GM23248 (cell line): ENCODE data around the gene ENOX2. TPM values are rescaled to one million over a fixed set of nuclear protein-coding genes. Genes with fewer than 3 reads are reported as not detected.
A peak's percentile ranks its signal among the peaks of the same experiment; 100 is the strongest.

ENCODE experiments used
- DNase-seq: peaks from one replicate; pipeline ENCODE4 v3.0.0-alpha.2; 2015
- H2AFZ ChIP-seq: fragments of 200-600 bp; sonication (generic); 2 replicates; pipeline ENCODE4 v1.6.1; 2016; ENCODE audit warnings: antibody characterized with exemption
- H3F3A ChIP-seq: fragments of 200-600 bp; sonication (generic); 2 replicates; pipeline ENCODE4 v1.6.1; 2016; ENCODE audit warnings: mild to moderate bottlenecking, antibody characterized with exemption, mixed run types; ENCODE audit not compliant: insufficient read depth
- H3K27ac ChIP-seq: fragments of 200-600 bp; sonication (generic); 2 replicates; pipeline ENCODE4 v1.5.1; 2016; ENCODE audit warnings: mild to moderate bottlenecking
- H3K27me3 ChIP-seq: fragments of 200-600 bp; sonication (generic); replicated peaks from 2 replicates; pipeline ENCODE4 v1.6.1; 2016; ENCODE audit warnings: mild to moderate bottlenecking; ENCODE audit not compliant: insufficient read depth
- H3K36me3 ChIP-seq: fragments of 200-600 bp; sonication (generic); 2 replicates; pipeline ENCODE4 v1.6.1; 2016; ENCODE audit warnings: low read depth, mild to moderate bottlenecking
- H3K4me1 ChIP-seq: fragments of 200-600 bp; sonication (generic); 2 replicates; pipeline ENCODE4 v1.6.1; 2016; ENCODE audit warnings: mild to moderate bottlenecking; ENCODE audit not compliant: insufficient read depth
- H3K4me2 ChIP-seq: fragments of 200-600 bp; sonication (generic); one replicate; pipeline ENCODE4 v1.6.1; 2016; ENCODE audit warnings: mild to moderate bottlenecking; ENCODE audit not compliant: unreplicated experiment
- H3K4me3 ChIP-seq: fragments of 200-600 bp; sonication (generic); 2 replicates; pipeline ENCODE4 v1.5.1; 2016; ENCODE audit warnings: mild to moderate bottlenecking
- H3K79me2 ChIP-seq: fragments of 200-600 bp; sonication (generic); 2 replicates; pipeline ENCODE4 v1.6.1; 2016; ENCODE audit warnings: mild to moderate bottlenecking; ENCODE audit not compliant: insufficient read depth
- H3K9ac ChIP-seq: fragments of 200-600 bp; sonication (generic); 2 replicates; pipeline ENCODE4 v1.6.1; 2016; ENCODE audit warnings: mild to moderate bottlenecking
- H3K9me2 ChIP-seq: fragments of 200-600 bp; sonication (generic); 2 replicates; pipeline ENCODE4 v1.6.1; 2016; ENCODE audit warnings: mixed run types, mild to moderate bottlenecking, moderate library complexity; ENCODE audit not compliant: insufficient read depth
- H3K9me3 ChIP-seq: fragments of 200-600 bp; sonication (generic); one replicate; pipeline ENCODE4 v1.6.1; 2017; ENCODE audit warnings: low read depth
- H4K20me1 ChIP-seq: fragments of 200-600 bp; sonication (generic); 2 replicates; pipeline ENCODE4 v1.6.0; 2016; ENCODE audit not compliant: insufficient read depth
- EZH2 ChIP-seq: fragments of 200-600 bp; sonication (generic); IDR thresholded peaks from 2 replicates; pipeline ENCODE4 v1.6.1; 2018; ENCODE audit warnings: antibody characterized with exemption, mild to moderate bottlenecking; ENCODE audit not compliant: insufficient read depth, poor library complexity, severe bottlenecking
- EZH2phosphoT487 ChIP-seq: fragments of 200-600 bp; sonication (generic); IDR thresholded peaks from 2 replicates; pipeline ENCODE4 v1.6.1; 2018; ENCODE audit warnings: antibody characterized with exemption, moderate library complexity, mild to moderate bottlenecking, low read depth; ENCODE audit not compliant: insufficient read depth
- WGBS, 2 experiments: methylation state at CpG; one replicate each; pipeline ENCODE4 v1.1.6; 2015 to 2017; ENCODE audit warnings: low lambda C conversion rate in 2 of 2, low coverage in 1 of 2; ENCODE audit errors: missing lambda C conversion rate in 2 of 2; 5-methylcytosine and 5-hydroxymethylcytosine counted together
- in situ Hi-C: fragments of 300-500 bp; cut with MboI; formaldehyde crosslinking; loops from 2 replicates; pipeline ENCODE4 v1.15.0; 2020
- polyA plus RNA-seq: library from polyadenylated mRNA; unstranded; fragments of >200 nt; fragmentation: Nextera tagmentation; extraction: Ambion mirVana; gene quantifications from 2 replicates; pipeline ENCODE4 v1.2.1, GENCODE V29; 2016
- total RNA-seq: library from RNA; depleted of rRNA; stranded (reverse); fragments of >200 nt; shearing (Covaris generic); gene quantifications from 2 replicates; pipeline ENCODE4 v1.2.3, GENCODE V29; 2014

The ENOX2 gene
- total and polyA plus RNA-seq, 2 experiments from 2014 or later = 13.6 to 14.5 TPM

- Histone ChIP-seq H3K4me3 (no peak overlapping the region), H3K9me2 (no peaks in the 10 kb centered on the region), H3K9ac (no peak overlapping the region), H2AFZ (no peak overlapping the region), H4K20me1 (no peaks in the 10 kb centered on the region), H3K27ac (no peak overlapping the region), H3K79me2 (no peaks in the 10 kb centered on the region), H3K4me1 (peaks cover under 1% of the 10 kb centered on the region; the same call in 1 of the 2 replicates), H3K27me3 (no peaks in the 10 kb centered on the region), H3K9me3 (no peaks in the 10 kb centered on the region), H3K4me2 (no peak overlapping the region), H3K36me3 (no peaks in the 10 kb centered on the region), H3F3A (no peaks in the 10 kb centered on the region)
- TF ChIP-seq EZH2 = no peak
- TF ChIP-seq EZH2phosphoT487 = no peak
- WGBS, 2 experiments = 82 to 97% methylated on average over 3 of the region's 3 CpGs
- no peak for DNase-seq
- in situ Hi-C loops = no loop called here
These were observed 161.9 kb downstream of the ENOX2 start for GRCh38 chrX:130741151-130741550.

DNA sequence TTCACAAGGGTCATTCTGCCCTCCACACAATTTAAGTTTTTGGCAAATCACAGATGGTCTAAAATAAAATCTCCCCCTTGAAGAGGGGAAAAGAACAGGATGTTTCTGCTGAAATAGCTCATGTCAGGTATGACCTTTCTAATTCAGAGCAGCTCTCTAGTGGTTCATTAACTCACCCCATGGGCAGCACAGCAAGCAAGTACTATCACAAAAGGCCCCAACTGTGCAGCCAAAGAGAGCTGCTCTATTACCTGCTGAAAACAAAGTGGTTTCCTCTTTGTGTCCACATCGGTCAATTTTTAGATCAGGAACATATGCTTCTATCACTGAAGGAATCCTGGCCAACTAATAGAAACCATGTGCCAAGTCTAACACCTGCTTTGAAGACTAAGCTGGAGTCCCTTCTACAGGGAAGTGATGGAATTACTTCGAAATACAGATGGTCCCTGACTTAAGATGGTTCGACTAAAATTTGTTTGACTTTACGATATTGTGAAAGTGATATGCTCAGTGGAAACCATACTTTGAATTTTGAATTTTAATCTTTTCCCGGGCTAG is 164.3 kb downstream of the ENOX2 start:
- TF ChIP-seq EZH2 = no peak
- no peak for TF ChIP-seq EZH2phosphoT487
- in situ Hi-C loops = no loop called here
- Histone ChIP-seq H2AFZ (no peak overlapping the region), H3K36me3 (no peaks in the 10 kb centered on the region), H3K9me3 (no peaks in the 10 kb centered on the region), H3K4me2 (no peak overlapping the region), H3K4me3 (no peak overlapping the region), H3K79me2 (no peaks in the 10 kb centered on the region), H3K27me3 (no peaks in the 10 kb centered on the region), H3K4me1 (no peaks in the 10 kb centered on the region), H4K20me1 (no peaks in the 10 kb centered on the region), H3F3A (no peaks in the 10 kb centered on the region), H3K27ac (no peak overlapping the region), H3K9me2 (no peaks in the 10 kb centered on the region), H3K9ac (no peak overlapping the region)
- 48 to 49% methylated on average over 5 of the region's 5 CpGs for WGBS, 2 experiments
- no peak for DNase-seq

DNA sequence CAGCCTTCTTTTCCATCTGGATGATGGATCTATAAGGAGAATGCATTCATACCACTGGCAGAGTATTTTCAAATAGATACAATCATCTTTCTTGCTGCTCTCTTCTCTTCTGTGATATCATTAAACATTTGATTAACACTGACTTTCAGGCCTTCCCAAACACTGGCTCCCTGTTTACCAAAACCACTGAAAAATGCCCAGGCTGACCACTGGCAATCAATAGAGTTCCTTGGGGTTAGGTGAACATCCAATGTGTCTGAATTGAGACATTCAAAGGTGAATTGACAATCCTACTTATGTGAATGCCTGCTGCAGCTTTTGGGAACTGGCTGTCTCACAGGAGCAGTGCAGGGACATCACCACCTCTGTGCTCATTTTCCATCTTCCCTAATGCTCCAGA is 168.3 kb downstream of the ENOX2 start:
- no peak overlapping the region for H3K27ac ChIP-seq
- H2AFZ ChIP-seq = no peak overlapping the region
- no peaks in the 10 kb centered on the region for H3K4me1 ChIP-seq
- no peak overlapping the region for H3K4me2 ChIP-seq
- no peaks in the 10 kb centered on the region for H3K9me2 ChIP-seq
- H3K79me2 ChIP-seq = no peaks in the 10 kb centered on the region
- H3K36me3 ChIP-seq = no peaks in the 10 kb centered on the region
- H3K4me3 ChIP-seq = no peak overlapping the region
- no peaks in the 10 kb centered on the region for H3K9me3 ChIP-seq
- no peaks in the 10 kb centered on the region for H4K20me1 ChIP-seq
- no peaks in the 10 kb centered on the region for H3F3A ChIP-seq
- DNase-seq = no peak
- H3K9ac ChIP-seq = no peak overlapping the region
- H3K27me3 ChIP-seq = no peaks in the 10 kb centered on the region
- in situ Hi-C loops = no loop called here
- TF ChIP-seq EZH2phosphoT487 = no peak

DNA sequence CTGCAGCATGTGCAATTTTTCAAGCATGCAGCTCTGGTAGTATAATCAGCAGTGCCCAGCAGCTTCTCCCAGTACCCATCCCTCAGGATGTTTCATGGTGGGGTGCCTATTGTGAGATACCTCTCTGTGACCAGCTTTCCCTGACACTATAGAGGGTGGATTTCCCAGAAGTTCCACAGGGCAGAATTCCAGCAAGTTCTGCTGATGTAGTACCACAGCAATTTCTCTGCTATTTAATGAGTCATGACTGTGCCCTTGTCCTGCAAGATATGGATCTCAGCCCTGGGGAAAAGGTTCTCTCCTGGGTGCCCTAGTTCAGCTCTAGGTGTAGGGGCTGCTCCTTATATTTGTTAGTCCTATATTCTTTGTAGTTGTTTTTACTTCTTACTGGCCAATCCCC is 174.8 kb downstream of the ENOX2 start:
- H3K9ac ChIP-seq = no peak overlapping the region
- H3K4me2 ChIP-seq = no peak overlapping the region
- in situ Hi-C loops = no loop called here
- TF ChIP-seq EZH2 = no peak
- H3K27ac ChIP-seq = 0 out of 2 replicates have a peak overlapping the region, but pooled peaks have one; percentile 24
- H3K27me3 ChIP-seq = no peaks in the 10 kb centered on the region
- no peak overlapping the region for H3K4me3 ChIP-seq
- H3K36me3 ChIP-seq = no peaks in the 10 kb centered on the region
- peak; percentile 81 for DNase-seq
- no peak overlapping the region for H2AFZ ChIP-seq
- no peaks in the 10 kb centered on the region for H3K9me2 ChIP-seq
- H4K20me1 ChIP-seq = no peaks in the 10 kb centered on the region
- no peaks in the 10 kb centered on the region for H3K79me2 ChIP-seq
- peaks cover 22% of the 10 kb centered on the region for H3K4me1 ChIP-seq
- H3F3A ChIP-seq = peaks cover 20% of the 10 kb centered on the region
- H3K9me3 ChIP-seq = no peaks in the 10 kb centered on the region

DNA sequence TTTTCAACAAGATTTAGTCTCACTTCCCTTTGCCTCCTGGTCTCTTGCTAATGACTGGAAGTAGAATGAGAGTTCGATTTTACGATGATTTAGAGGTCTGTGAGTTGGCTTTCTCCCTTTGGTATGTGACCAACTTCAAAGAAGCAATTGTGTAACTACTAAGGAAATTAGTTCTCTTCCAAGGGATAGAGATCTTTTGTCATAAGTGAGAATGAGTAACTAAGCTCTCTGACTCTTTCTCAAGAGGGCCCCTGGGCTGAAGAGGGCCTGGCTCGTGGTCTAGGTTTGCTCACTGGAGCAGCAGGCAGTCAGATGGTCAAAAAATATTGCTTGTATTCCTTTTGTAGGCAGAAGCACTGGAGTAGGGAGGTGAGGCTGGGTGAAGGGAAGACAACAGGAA is 176.3 kb downstream of the ENOX2 start:
- DNase-seq = peak; percentile 85
- no peaks in the 10 kb centered on the region for H3K36me3 ChIP-seq
- peak overlapping the region; percentile 57 for H3K4me2 ChIP-seq
- H3K9ac ChIP-seq = no peak overlapping the region
- no peaks in the 10 kb centered on the region for H3K9me2 ChIP-seq
- 0% methylated on average over 3 of the region's 3 CpGs for WGBS, 2 experiments
- H3K9me3 ChIP-seq = no peaks in the 10 kb centered on the region
- no peaks in the 10 kb centered on the region for H3K27me3 ChIP-seq
- no peaks in the 10 kb centered on the region for H3K79me2 ChIP-seq
- peaks cover 22% of the 10 kb centered on the region for H3K4me1 ChIP-seq
- H2AFZ ChIP-seq = no peak overlapping the region
- H3K4me3 ChIP-seq = no peak overlapping the region
- H4K20me1 ChIP-seq = no peaks in the 10 kb centered on the region
- peak overlapping the region; percentile 64 for H3K27ac ChIP-seq
- TF ChIP-seq EZH2phosphoT487 (no peak), EZH2 (no peak)
- in situ Hi-C loops = no loop called here
- peaks cover 20% of the 10 kb centered on the region for H3F3A ChIP-seq
